ENCODE data around the gene ZNF423.

GRCh38 chr16:49532873-49533272, 323.0 kb downstream of the ZNF423 start:
- TF ChIP-seq CTCF (IDR thresholded peaks at IDR 0.05; ENCODE audit: insufficient read depth, low read depth, low read length), result no peak
- TF ChIP-seq EZH2 (IDR thresholded peaks at IDR 0.05; ENCODE audit: insufficient read depth, low read length), result no peak

Measured in astrocyte (in vitro differentiated cells and primary cell).